Mucosa of descending colon (tissue), 3 donors: Measurements from ENCODE around the gene PFKFB3. TPM values are rescaled to one million over a fixed set of nuclear protein-coding genes. Genes with fewer than 3 reads are reported as not detected.

ENCODE experiments used
- ATAC-seq: fragments of 200-7000 bp; cut with Tn5 transposase; one replicate; pipeline ENCODE4 v1.9.1; 2020; ENCODE audit warnings: mild to moderate bottlenecking, moderate library complexity
- DNase-seq, 3 donors: peaks; one replicate each; pipeline ENCODE4 v3.0.0-alpha.2; 2020
- H3K36me3 ChIP-seq: fragments of 200-600 bp; one replicate; pipeline ENCODE4 v1.8.0; 2021; ENCODE audit warnings: low read depth, mild to moderate bottlenecking
- H3K4me1 ChIP-seq: fragments of 200-600 bp; one replicate; pipeline ENCODE4 v1.8.0; 2021; ENCODE audit warnings: low read depth, mild to moderate bottlenecking
- H3K4me3 ChIP-seq: fragments of 200-600 bp; one replicate; pipeline ENCODE4 v1.8.0; 2021; ENCODE audit warnings: mild to moderate bottlenecking
- H3K9me3 ChIP-seq: fragments of 200-600 bp; one replicate; pipeline ENCODE4 v1.8.0; 2021; ENCODE audit warnings: mild to moderate bottlenecking
- CTCF ChIP-seq: fragments of 200-600 bp; IDR thresholded peaks from one replicate; pipeline ENCODE4 v1.8.0; 2022; ENCODE audit warnings: antibody characterized with exemption, mild to moderate bottlenecking
- intact Hi-C, 2 donors: fragments of 100-400 bp; cut with DNase I in 1 of 2; cut with micrococcal nuclease in 1 of 2; formaldehyde crosslinking; loops; one replicate each; pipeline versions ENCODE4 v1.11.0 to v1.11.1; 2022; cut with DNase I, micrococcal nuclease
- total RNA-seq, 3 donors: library from RNA; stranded (reverse); fragmentation: NEBNext Ultra II Directional in 2 of 3; extraction: Animal tissue kit (Norgen Biotek cat#: 25700) in 2 of 3; gene quantifications; one replicate each; pipeline versions ENCODE4 v1.2.1 to v1.2.4, GENCODE V29; 2021 to 2023
- donor health status: DM: no; HTN: no; CAD: no; lungs with moderate emphysema.
- donor health status: DM: no; HTN: no; CAD: no.
- donor health status: DM: no; HTN: yes; CAD: no.

Gene PFKFB3
- total RNA-seq, 3 donors from 2014 or later: 19.3 to 39.0 (median 21.7) TPM

DNA sequence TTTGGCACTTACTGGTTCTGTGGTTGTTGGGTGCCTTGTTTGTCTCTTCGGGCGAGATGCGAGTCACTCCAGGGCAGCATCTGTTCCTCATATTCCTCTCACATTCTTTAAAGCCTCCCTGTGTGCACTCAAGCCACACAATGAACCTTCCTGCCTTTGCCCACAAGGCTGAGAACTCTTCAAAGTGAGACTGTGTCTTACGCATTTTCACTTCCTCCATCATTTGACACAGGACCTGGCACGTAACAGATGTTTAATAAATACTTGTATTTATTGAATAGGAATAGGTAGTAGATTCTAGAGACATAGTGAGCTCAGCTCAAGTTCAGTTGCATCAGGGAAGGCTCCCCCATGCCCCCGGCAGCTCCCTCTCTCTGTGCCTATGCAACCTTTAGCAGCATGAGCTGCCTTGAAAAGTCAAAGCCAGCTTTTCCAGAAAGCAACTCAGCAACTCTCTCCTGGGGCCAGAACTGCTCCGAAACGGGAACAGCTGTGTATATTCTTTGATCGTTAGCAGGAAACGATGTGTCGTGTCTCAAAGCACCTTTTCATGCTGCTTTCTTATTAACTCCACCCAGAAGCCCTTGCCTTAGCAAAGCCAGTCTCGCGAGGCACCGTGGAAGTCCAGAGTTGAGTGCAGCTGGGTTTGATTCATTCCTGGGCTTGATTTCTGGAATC lies 97.5 kb downstream of the PFKFB3 start:
- H3K4me1 ChIP-seq: peaks cover 11% of the 10 kb centered on the region
- DNase-seq (peak in 1 of 3 donors; percentile 41), ATAC-seq (peak; percentile 27)
- intact Hi-C loops: no loop called here
- H3K9me3 ChIP-seq: no peaks in the 10 kb centered on the region
- TF ChIP-seq CTCF: no peak
- no peaks in the 10 kb centered on the region for H3K36me3 ChIP-seq
- H3K4me3 ChIP-seq: no peak overlapping the region

GRCh38 chr10:6300784-6301460 lies 98.2 kb downstream of the PFKFB3 start:
- no peaks in the 10 kb centered on the region for H3K36me3 ChIP-seq
- intact Hi-C loops: no loop called here
- DNase-seq: no peak
- no peak for TF ChIP-seq CTCF
- ATAC-seq: peak; percentile 35
- no peaks in the 10 kb centered on the region for H3K9me3 ChIP-seq
- H3K4me3 ChIP-seq: no peak overlapping the region
- peaks cover 11% of the 10 kb centered on the region for H3K4me1 ChIP-seq

DNA sequence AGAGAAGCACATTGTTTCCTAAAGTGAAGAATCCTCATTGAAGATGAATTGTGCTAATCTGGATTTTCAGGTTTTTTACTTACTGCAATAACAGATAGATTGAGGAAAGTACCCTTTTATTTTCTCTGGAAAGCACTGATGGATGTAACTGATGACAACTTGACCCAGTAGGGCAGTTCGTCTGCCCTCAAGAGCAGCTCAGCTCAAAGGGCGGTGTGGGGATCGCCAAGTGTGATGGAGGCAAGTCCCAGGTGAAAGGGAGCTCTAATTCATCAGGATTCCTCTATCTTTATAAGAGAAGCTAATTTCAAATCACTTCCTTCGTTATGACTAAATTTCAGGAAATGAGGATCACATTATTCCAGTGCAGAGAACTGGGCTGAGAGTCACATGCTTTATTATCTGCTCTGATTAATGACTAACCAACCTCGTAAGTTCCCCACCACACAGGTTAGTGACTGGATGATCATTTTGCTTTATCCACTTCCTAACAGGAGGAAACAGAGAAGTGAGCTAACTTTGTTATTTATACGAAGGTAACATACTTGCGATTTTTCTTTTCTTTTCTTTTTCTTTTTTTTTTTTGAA lies 98.8 kb downstream of the PFKFB3 start:
- ATAC-seq (peak; percentile 62), DNase-seq (no peak)
- no peak overlapping the region for H3K4me3 ChIP-seq
- TF ChIP-seq CTCF: no peak
- H3K36me3 ChIP-seq: no peaks in the 10 kb centered on the region
- H3K4me1 ChIP-seq: peaks cover 11% of the 10 kb centered on the region
- no peaks in the 10 kb centered on the region for H3K9me3 ChIP-seq
- intact Hi-C loops: no loop called here

Other genes starting within 250 kb of the PFKFB3 start
- 10 to 100 TPM; 19.4 to 26.6 (median 20.6) TPM for gene IL15RA, start 225.4 kb upstream of the PFKFB3 start, total RNA-seq
- 1 to 10 TPM; 1.2 to 3.7 (median 2.1) TPM for gene IL2RA, start 140.6 kb upstream of the PFKFB3 start, total RNA-seq
- gene RBM17, start 113.9 kb upstream of the PFKFB3 start, total RNA-seq: 100 to 1,000 TPM in 1 of 3 donors, 10 to 100 TPM in 2; 87.4 to 100 (median 90.8) TPM